Mesendoderm (in vitro differentiated cells): ENCODE data around the gene IZUMO4.

Experiments used
- DNase-seq: peaks from one replicate; pipeline ENCODE4 v3.0.0; 2013
- H2AK5ac ChIP-seq: 2 replicates; pipeline ENCODE4 v1.6.1; 2013; ENCODE audit warnings: low read length, inconsistent platforms
- H2BK120ac ChIP-seq: 2 replicates; pipeline ENCODE4 v1.6.1; 2013; ENCODE audit warnings: low read depth, mild to moderate bottlenecking, low read length, moderate library complexity, mixed read lengths
- H2BK15ac ChIP-seq: replicated peaks from 2 replicates; pipeline ENCODE4 v1.6.1; 2013; ENCODE audit warnings: low read depth, mild to moderate bottlenecking, moderate library complexity
- H2BK5ac ChIP-seq: 2 replicates; pipeline ENCODE4 v1.6.1; 2013; ENCODE audit warnings: low read length, inconsistent platforms
- H3K18ac ChIP-seq: 2 replicates; pipeline ENCODE4 v1.6.1; 2013; ENCODE audit warnings: mild to moderate bottlenecking, low read length, mixed read lengths
- H3K23ac ChIP-seq: one replicate; pipeline ENCODE4 v1.6.1; 2013; ENCODE audit warnings: low read length
- H3K27ac ChIP-seq: 2 replicates; pipeline ENCODE4 v1.5.1; 2013; ENCODE audit warnings: low read depth, mild to moderate bottlenecking, inconsistent platforms, low read length, moderate library complexity
- H3K27me3 ChIP-seq: 2 replicates; pipeline ENCODE4 v1.6.1; 2013; ENCODE audit warnings: low read length, control low read depth, mild to moderate bottlenecking, inconsistent platforms; ENCODE audit not compliant: insufficient read depth, poor library complexity
- H3K36me3 ChIP-seq: 2 replicates; pipeline ENCODE4 v1.6.1; 2013; ENCODE audit warnings: low read length, inconsistent platforms; ENCODE audit not compliant: control insufficient read depth, insufficient read depth
- H3K4ac ChIP-seq: one replicate; pipeline ENCODE4 v1.6.1; 2013; ENCODE audit warnings: low read depth, mild to moderate bottlenecking, low read length, moderate library complexity
- H3K4me1 ChIP-seq: 2 replicates; pipeline ENCODE4 v1.6.1; 2013; ENCODE audit warnings: low read depth, low read length, inconsistent platforms; ENCODE audit not compliant: control insufficient read depth
- H3K4me2 ChIP-seq: 2 replicates; pipeline ENCODE4 v1.6.1; 2013; ENCODE audit warnings: low read length
- H3K4me3 ChIP-seq: 2 replicates; pipeline ENCODE4 v1.5.1; 2013; ENCODE audit warnings: mild to moderate bottlenecking, low read length
- H3K56ac ChIP-seq: one replicate; pipeline ENCODE4 v1.6.1; 2013; ENCODE audit warnings: low read length
- H3K79me1 ChIP-seq: 2 replicates; pipeline ENCODE4 v1.6.1; 2013; ENCODE audit warnings: low read length, inconsistent platforms
- H3K79me2 ChIP-seq: 2 replicates; pipeline ENCODE4 v1.6.1; 2013; ENCODE audit warnings: mild to moderate bottlenecking, low read length; ENCODE audit not compliant: control insufficient read depth, insufficient read depth
- H3K9ac ChIP-seq: 2 replicates; pipeline ENCODE4 v1.6.1; 2013; ENCODE audit warnings: low read length, inconsistent platforms
- H4K5ac ChIP-seq: one replicate; pipeline ENCODE4 v1.6.1; 2013; ENCODE audit warnings: low read length
- H4K8ac ChIP-seq: one replicate; pipeline ENCODE4 v1.6.1; 2013; ENCODE audit warnings: low read depth, mild to moderate bottlenecking, control low read depth, low read length, moderate library complexity
- WGBS: extraction: QIAGEN DNeasy Blood & Tissue Kit; methylation state at CpG from one replicate; pipeline ENCODE4 v1.1.7; 2013; ENCODE audit warnings: low lambda C conversion rate, missing lambda C conversion rate; ENCODE audit not compliant: insufficient coverage; ENCODE audit errors: extremely low coverage; 5-methylcytosine and 5-hydroxymethylcytosine counted together

The IZUMO4 gene

GRCh38 chr19:2100719-2101061 lies 4.0 kb downstream of the IZUMO4 start:
- H3K79me1 ChIP-seq = peaks cover 10% of the 10 kb centered on the region
- no CpG with 5 or more reads among the region's 11 CpGs for WGBS
- H2AK5ac ChIP-seq = no peak overlapping the region

DNA sequence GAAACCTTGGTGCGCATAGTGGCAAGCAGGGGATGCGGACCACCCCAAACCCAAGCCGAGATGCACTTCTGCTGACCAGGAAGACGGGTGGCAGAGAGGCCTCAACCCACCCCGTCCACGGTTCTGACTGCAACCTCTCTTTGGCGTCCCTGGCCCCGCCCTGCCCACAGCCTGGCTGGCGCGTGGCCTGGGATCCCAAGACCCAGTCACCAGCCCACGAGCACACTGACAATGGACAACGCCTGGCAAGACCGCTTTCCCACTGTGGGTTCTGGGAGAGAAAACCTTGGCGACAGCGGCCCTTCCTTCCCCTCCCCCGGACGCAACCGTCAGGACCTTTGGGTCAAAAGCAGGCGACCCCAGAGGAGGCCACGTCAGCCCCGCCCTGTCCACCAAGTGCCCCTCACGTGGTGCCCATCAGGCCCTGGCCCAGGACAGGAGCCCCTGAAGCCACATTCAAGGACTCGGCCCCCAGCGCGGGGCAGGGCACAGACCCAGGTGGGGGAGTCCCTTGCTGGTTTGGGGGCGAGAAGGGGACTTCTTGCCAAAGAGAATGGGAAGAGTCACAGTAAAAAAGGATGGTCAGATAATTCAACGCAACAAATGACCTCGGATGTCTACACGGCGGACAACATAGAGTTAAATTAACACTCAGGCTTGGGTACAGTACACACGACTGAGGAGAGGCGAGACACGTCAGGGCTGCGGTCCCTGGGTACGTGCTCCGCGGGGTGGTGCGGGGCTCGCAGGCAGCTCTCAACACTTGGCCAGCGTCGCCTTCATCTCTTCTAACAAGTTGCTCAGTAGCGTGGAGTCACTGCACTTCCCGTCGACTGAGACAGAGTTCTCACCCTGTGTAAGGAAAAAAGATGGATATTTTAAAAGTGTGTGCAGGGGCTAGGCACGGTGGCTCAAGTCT lies 5.0 kb downstream of the IZUMO4 start:
- H3K18ac ChIP-seq = no peak overlapping the region
- H3K27me3 ChIP-seq = no peaks in the 10 kb centered on the region
- no peak for DNase-seq
- H2BK120ac ChIP-seq = no peak overlapping the region
- no peak overlapping the region for H3K23ac ChIP-seq
- H3K27ac ChIP-seq = no peak overlapping the region
- H2BK15ac ChIP-seq = no peak overlapping the region
- peaks cover 12% of the 10 kb centered on the region for H3K36me3 ChIP-seq
- no peak overlapping the region for H4K8ac ChIP-seq
- no peak overlapping the region for H3K9ac ChIP-seq
- no peak overlapping the region for H2BK5ac ChIP-seq
- H4K5ac ChIP-seq = no peak overlapping the region
- H3K79me2 ChIP-seq = peaks cover 5% of the 10 kb centered on the region
- H2AK5ac ChIP-seq = no peak overlapping the region
- H3K4me3 ChIP-seq = no peak overlapping the region
- H3K4ac ChIP-seq = no peak overlapping the region
- H3K79me1 ChIP-seq = peaks cover 10% of the 10 kb centered on the region
- no peak overlapping the region for H3K4me2 ChIP-seq
- WGBS = no CpG with 5 or more reads among the region's 45 CpGs
- H3K56ac ChIP-seq = no peak overlapping the region
- H3K4me1 ChIP-seq = no peaks in the 10 kb centered on the region

More at GRCh38 chr19:2100719-2101061, 4.0 kb downstream of the IZUMO4 start:
- Histone ChIP-seq H3K4me2 (no peak overlapping the region), H3K4ac (no peak overlapping the region), H3K4me3 (no peak overlapping the region), H4K5ac (no peak overlapping the region), H3K27me3 (no peaks in the 10 kb centered on the region), H4K8ac (no peak overlapping the region), H3K56ac (no peak overlapping the region), H3K27ac (no peak overlapping the region), H3K18ac (no peak overlapping the region), H2BK5ac (no peak overlapping the region), H2BK120ac (no peak overlapping the region), H3K23ac (no peak overlapping the region), H3K9ac (no peak overlapping the region), H3K4me1 (no peaks in the 10 kb centered on the region), H3K36me3 (peaks cover 10% of the 10 kb centered on the region), H3K79me2 (peaks cover 5% of the 10 kb centered on the region), H2BK15ac (no peak overlapping the region)
- no peak for DNase-seq

DNA sequence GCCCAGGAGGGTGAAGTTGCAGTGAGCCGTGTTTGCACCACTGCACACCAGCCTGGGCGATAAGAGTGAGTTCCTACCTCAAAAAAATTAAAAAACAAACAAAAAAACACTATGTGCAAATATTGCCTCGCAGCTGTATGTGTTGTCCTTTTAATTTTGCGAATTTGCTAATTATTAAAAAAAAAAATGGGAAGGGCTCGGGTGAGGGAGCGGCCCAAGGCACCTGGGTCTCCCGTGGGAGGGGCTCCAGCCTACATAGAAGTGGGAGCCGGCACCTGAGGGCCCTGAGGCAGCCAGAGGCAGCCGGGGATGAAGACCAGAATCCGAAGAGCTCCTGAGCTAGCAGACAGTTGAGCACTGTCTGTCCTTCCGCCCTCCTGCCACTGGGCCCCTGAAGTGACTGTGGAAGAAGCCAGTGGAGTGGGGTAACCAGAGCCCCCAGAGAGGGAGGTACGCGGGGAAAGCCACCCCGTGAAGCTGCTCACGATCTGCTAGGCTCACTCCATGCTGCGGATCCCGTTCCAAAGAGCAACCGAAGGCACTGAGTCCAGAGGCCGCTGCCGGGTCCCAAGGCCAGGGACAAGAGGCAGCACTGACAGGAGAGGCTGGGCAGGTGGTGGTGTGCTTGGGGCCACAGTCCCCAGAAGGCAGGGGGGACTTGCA lies 6.5 kb downstream of the IZUMO4 start:
- peaks cover 5% of the 10 kb centered on the region for H3K79me2 ChIP-seq
- no peak overlapping the region for H3K4me3 ChIP-seq
- H3K9ac ChIP-seq = no peak overlapping the region
- no peaks in the 10 kb centered on the region for H3K4me1 ChIP-seq
- no peak overlapping the region for H2BK15ac ChIP-seq
- no peak overlapping the region for H3K18ac ChIP-seq
- peaks cover 16% of the 10 kb centered on the region for H3K36me3 ChIP-seq
- H2BK120ac ChIP-seq = no peak overlapping the region
- no peak for DNase-seq
- H3K27ac ChIP-seq = no peak overlapping the region
- no peaks in the 10 kb centered on the region for H3K27me3 ChIP-seq
- no peak overlapping the region for H3K4ac ChIP-seq
- H4K5ac ChIP-seq = no peak overlapping the region
- H3K4me2 ChIP-seq = no peak overlapping the region
- H3K56ac ChIP-seq = no peak overlapping the region
- H3K23ac ChIP-seq = no peak overlapping the region
- no peak overlapping the region for H4K8ac ChIP-seq
- H3K79me1 ChIP-seq = peaks cover 10% of the 10 kb centered on the region
- no peak overlapping the region for H2BK5ac ChIP-seq
- no CpG with 5 or more reads among the region's 20 CpGs for WGBS
- no peak overlapping the region for H2AK5ac ChIP-seq

DNA sequence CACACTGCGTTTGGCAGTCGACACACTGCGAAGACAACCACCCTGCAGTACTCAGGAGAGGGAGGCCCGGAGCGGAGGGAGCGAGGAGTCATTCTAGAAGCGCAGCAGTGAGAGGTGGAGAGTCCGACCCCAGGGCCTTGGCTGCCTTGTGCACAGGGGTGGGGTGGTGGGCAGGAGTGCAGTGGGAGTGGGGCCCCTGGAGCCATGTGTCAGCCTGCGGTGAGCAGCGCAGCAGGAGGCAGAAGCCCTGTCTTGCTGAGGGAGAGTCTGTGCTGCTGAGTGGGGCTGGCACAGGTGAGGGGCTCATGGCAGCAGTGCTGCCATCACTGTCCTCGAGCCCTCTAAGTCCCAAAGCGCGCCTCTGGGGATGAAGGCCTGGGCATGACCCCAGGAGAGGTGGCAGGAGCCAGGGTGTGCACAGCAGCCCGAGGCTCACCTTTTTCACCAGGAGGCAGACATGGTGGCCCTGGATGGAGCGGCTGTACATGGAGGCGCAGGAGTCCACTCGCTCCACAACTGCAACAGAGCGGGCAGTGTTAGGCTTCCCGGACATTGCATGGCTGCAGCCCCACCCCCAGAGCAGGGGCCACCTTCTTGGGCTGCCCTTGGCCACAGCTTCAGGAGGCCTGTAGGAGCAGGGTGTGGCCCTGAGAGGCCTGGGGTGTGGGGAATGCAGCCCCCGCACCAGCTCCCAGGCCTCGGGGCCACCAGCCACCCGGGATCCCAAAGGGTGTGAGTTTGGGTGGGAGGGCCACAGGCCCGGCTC lies 11.7 kb downstream of the IZUMO4 start:
- Histone ChIP-seq H4K8ac (no peak overlapping the region), H3K4me1 (no peaks in the 10 kb centered on the region), H3K4me2 (no peak overlapping the region), H3K27ac (no peak overlapping the region), H3K79me2 (peaks cover 5% of the 10 kb centered on the region), H2BK15ac (no peak overlapping the region), H4K5ac (no peak overlapping the region), H2BK5ac (no peak overlapping the region), H3K4me3 (no peak overlapping the region), H3K27me3 (no peaks in the 10 kb centered on the region), H3K36me3 (peaks cover 32% of the 10 kb centered on the region), H3K23ac (no peak overlapping the region), H3K79me1 (peaks cover 10% of the 10 kb centered on the region), H2BK120ac (no peak overlapping the region), H2AK5ac (no peak overlapping the region), H3K9ac (no peak overlapping the region), H3K56ac (no peak overlapping the region), H3K4ac (no peak overlapping the region), H3K18ac (no peak overlapping the region)
- WGBS = no CpG with 5 or more reads among the region's 23 CpGs
- DNase-seq = no peak

- no peak overlapping the region for H3K4me3 ChIP-seq
- H3K56ac ChIP-seq = no peak overlapping the region
- no CpG with 5 or more reads among the region's 31 CpGs for WGBS
- no peak overlapping the region for H3K4ac ChIP-seq
- no peak overlapping the region for H2BK120ac ChIP-seq
- no peaks in the 10 kb centered on the region for H3K27me3 ChIP-seq
- H3K79me1 ChIP-seq = peaks cover 3% of the 10 kb centered on the region
- peaks cover 3% of the 10 kb centered on the region for H3K79me2 ChIP-seq
- H3K4me2 ChIP-seq = no peak overlapping the region
- H3K36me3 ChIP-seq = peaks cover 35% of the 10 kb centered on the region
- H3K9ac ChIP-seq = no peak overlapping the region
- no peak overlapping the region for H2AK5ac ChIP-seq
- H3K23ac ChIP-seq = no peak overlapping the region
- H2BK5ac ChIP-seq = no peak overlapping the region
- no peak overlapping the region for H2BK15ac ChIP-seq
- H3K27ac ChIP-seq = no peak overlapping the region
- no peak for DNase-seq
- no peak overlapping the region for H3K18ac ChIP-seq
- H3K4me1 ChIP-seq = no peaks in the 10 kb centered on the region
- H4K5ac ChIP-seq = no peak overlapping the region
- H4K8ac ChIP-seq = no peak overlapping the region
These were observed 12.5 kb downstream of the IZUMO4 start for GRCh38 chr19:2109046-2109864.
